Type B pancreatic cell (in vitro differentiated cells): Measurements from ENCODE around the gene HDAC10. TPM values are rescaled to one million over a fixed set of nuclear protein-coding genes. Genes with fewer than 3 reads are reported as not detected.

ENCODE experiments used
- DNase-seq: peaks from one replicate; pipeline ENCODE4 v3.0.0; 2021; ENCODE audit warnings: mixed read lengths; ENCODE audit not compliant: unreplicated experiment; ENCODE audit errors: extremely low spot score
- H3K27ac Mint-ChIP-seq: 2 replicates; pipeline ENCODE4 v1.8.0; 2021; ENCODE audit warnings: mild to moderate bottlenecking, mixed read lengths
- H3K27me3 Mint-ChIP-seq: 2 replicates; pipeline ENCODE4 v1.8.0; 2021; ENCODE audit warnings: mixed read lengths
- H3K36me3 Mint-ChIP-seq: 2 replicates; pipeline ENCODE4 v1.8.0; 2021; ENCODE audit warnings: mixed read lengths
- H3K4me1 Mint-ChIP-seq: one replicate; pipeline ENCODE4 v1.8.0; 2021; ENCODE audit warnings: mixed read lengths; ENCODE audit not compliant: unreplicated experiment
- H3K4me3 Mint-ChIP-seq: 2 replicates; pipeline ENCODE4 v1.8.0; 2021; ENCODE audit warnings: mild to moderate bottlenecking, mixed read lengths
- H3K9me3 Mint-ChIP-seq: 2 replicates; pipeline ENCODE4 v1.8.0; 2021; ENCODE audit warnings: mixed read lengths
- CTCF ChIP-seq: fragments of 200-600 bp; sonication (generic); conservative IDR thresholded peaks from 2 replicates; pipeline ENCODE4 v1.5.0; 2021; ENCODE audit warnings: antibody characterized with exemption, mild to moderate bottlenecking
- total RNA-seq: library from RNA; stranded (reverse); gene quantifications from 2 replicates; pipeline ENCODE4 v1.2.1, GENCODE V29; 2021; ENCODE audit warnings: low replicate concordance

The HDAC10 gene
- total RNA-seq, 1 donor from 2014 or later: 37.1 TPM

DNA sequence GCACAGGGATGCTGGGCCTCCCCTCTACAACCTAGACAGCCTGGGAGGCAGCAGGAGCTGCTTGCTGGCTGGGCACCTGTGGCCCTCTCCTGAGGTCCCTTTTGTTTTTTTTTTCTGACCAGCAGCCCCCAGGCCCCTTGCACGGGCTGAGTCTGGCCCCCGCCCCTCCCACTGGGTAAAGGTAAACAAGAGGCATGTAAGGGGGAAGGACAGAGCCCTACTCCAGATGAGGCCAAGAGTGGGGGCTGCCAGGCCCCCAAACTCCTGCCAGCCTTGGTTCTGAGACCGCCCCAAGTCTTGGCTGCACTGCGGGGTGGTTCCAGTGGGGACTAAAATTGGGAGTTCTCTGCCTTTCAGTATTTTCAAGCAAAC lies 47.2 kb upstream of the HDAC10 start:
- H3K4me1 Mint-ChIP-seq: peaks cover 17% of the 10 kb centered on the region
- H3K9me3 Mint-ChIP-seq: no peaks in the 10 kb centered on the region
- peak overlapping the region; percentile 70 for H3K4me3 Mint-ChIP-seq
- H3K36me3 Mint-ChIP-seq: no peaks in the 10 kb centered on the region
- no peak for TF ChIP-seq CTCF
- no peaks in the 10 kb centered on the region for H3K27me3 Mint-ChIP-seq
- DNase-seq: no peak
- peak overlapping the region; percentile 82 for H3K27ac Mint-ChIP-seq

DNA sequence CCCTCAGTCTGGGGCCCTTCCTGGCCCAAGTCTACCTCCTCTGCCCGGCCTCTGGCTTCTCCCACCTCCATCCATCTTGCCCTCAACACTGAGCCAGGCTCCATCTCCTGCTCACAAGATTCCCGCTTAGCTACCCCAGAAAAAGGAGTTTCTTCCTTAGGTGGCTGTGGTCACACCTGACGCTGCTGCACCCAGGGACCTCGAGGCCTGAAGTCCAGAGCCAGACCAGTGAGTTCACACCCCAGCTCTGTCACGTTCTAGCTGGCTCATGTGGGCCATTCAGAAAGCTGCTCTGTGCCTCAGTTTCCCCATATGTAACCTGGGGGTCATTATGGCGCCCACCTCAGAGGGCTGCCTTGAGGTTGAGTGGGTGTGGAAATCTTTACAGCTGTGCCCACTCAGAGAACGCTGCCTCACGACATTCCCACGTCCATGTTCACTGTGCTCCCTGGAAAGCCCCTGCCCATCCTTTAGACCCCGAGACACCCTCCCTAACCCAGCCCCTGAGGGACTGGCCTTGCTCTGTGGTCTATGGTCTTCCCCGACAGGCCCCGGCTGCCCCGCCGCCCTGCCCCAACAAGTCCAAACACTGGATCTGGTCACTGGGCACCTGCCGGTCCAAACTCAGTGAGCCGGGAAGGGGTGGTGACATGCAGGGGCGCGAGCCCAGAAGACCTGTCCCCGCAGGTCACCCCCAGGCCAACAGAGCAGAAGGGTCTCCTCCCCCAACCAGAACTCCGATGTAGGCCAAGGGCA lies 46.6 kb upstream of the HDAC10 start:
- no peak for TF ChIP-seq CTCF
- H3K4me1 Mint-ChIP-seq: peaks cover 13% of the 10 kb centered on the region

GRCh38 chr22:50296658-50297490 lies 45.8 kb upstream of the HDAC10 start:
- peaks cover 15% of the 10 kb centered on the region for H3K4me1 Mint-ChIP-seq
- no peaks in the 10 kb centered on the region for H3K36me3 Mint-ChIP-seq
- no peak for TF ChIP-seq CTCF
- H3K27ac Mint-ChIP-seq: peak overlapping the region; percentile 82
- no peaks in the 10 kb centered on the region for H3K9me3 Mint-ChIP-seq
- H3K4me3 Mint-ChIP-seq: peak overlapping the region; percentile 68
- no peaks in the 10 kb centered on the region for H3K27me3 Mint-ChIP-seq
- DNase-seq: no peak

More for the DNA sequence above, 46.6 kb upstream of the HDAC10 start:
- no peaks in the 10 kb centered on the region for H3K9me3 Mint-ChIP-seq
- H3K4me3 Mint-ChIP-seq: peak overlapping the region; percentile 68
- H3K27ac Mint-ChIP-seq: peak overlapping the region; percentile 82
- H3K36me3 Mint-ChIP-seq: no peaks in the 10 kb centered on the region
- H3K27me3 Mint-ChIP-seq: no peaks in the 10 kb centered on the region
- DNase-seq: no peak

- H3K27ac Mint-ChIP-seq: peak overlapping the region; percentile 85
- no peak for DNase-seq
- H3K9me3 Mint-ChIP-seq: no peaks in the 10 kb centered on the region
- no peak overlapping the region for H3K4me3 Mint-ChIP-seq
- no peaks in the 10 kb centered on the region for H3K27me3 Mint-ChIP-seq
- TF ChIP-seq CTCF: no peak
- peaks cover 15% of the 10 kb centered on the region for H3K4me1 Mint-ChIP-seq
- no peaks in the 10 kb centered on the region for H3K36me3 Mint-ChIP-seq
Measured at GRCh38 chr22:50294319-50294656, 43.2 kb upstream of the HDAC10 start.

DNA sequence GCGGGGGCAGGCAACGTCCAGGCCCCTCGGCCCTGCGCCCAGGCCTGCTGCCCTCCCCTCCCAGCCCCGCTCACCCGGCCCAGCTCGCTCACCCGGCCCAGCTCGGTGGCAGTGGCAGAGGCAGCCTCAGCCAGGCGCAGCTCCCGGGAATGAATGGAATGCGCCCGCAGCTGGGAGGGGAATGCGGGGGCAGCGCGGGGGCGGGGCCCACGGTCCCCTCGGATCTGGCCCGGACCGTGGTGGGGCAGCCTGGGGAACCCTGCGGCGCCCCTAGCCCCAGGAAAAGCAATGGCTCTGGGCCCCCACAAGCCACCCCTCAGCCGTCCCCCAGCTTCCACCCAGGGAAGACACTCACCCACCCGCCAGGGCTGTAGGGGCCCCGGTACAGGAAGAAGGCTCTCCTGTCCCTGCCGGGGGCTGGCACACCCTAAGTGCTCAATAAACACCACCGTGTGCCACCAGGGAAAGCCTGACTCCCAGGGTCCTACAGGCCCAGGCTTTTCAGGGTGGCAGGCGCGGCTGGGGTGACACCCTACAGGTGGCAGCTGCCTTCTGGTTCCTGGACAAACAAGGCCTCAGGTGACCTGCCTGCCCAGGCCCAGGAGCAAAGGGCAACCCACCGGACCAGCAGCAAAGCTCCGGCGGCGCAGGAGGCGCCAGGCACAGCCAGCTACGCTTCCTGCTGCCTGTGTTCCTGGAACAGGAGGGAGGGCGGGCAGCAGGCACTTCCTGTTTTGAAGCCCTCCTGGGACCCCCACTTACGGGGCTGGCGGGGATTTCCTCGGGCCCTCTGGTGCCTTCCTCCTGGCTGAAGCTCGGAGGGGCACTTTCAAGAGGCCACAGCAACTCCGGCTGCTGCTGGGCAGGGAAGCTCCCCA lies 42.6 kb upstream of the HDAC10 start:
- Mint-ChIP-seq H3K4me3 (no peak overlapping the region), H3K36me3 (no peaks in the 10 kb centered on the region), H3K27ac (peak overlapping the region; percentile 85), H3K4me1 (peaks cover 15% of the 10 kb centered on the region), H3K9me3 (no peaks in the 10 kb centered on the region), H3K27me3 (no peaks in the 10 kb centered on the region)
- TF ChIP-seq CTCF: no peak
- no peak for DNase-seq
